PC-3 (cell line): Measurements from ENCODE around the gene KIF18A. TPM values are rescaled to one million over a fixed set of nuclear protein-coding genes. Genes with fewer than 3 reads are reported as not detected.

Experiments used
- ATAC-seq: fragments of 200-7000 bp; cut with Tn5 transposase; 2 replicates; pipeline ENCODE4 v1.9.1; 2020; ENCODE audit warnings: mild to moderate bottlenecking, moderate library complexity
- BruUV-seq: library from RNA; stranded (reverse); fragments of 400-500 nt; replicated peaks from 2 replicates; lab custom pipeline; 2021; lab: Mats Ljungman, UMichigan
- CTCF ChIA-PET: fragments of 300-600 bp; sonication (Branson Sonifier 250); formaldehyde crosslinking; loops from one replicate; lab custom pipeline; 2022; ENCODE audit warnings: antibody characterized with exemption; lab: Charles Lee
- POLR2A ChIA-PET: fragments of 300-600 bp; sonication (Branson Sonifier 250); formaldehyde crosslinking; loops from one replicate; lab custom pipeline; 2022; ENCODE audit warnings: antibody characterized with exemption; ENCODE audit not compliant: unreplicated experiment; lab: Charles Lee
- DNase-seq: peaks from one replicate; pipeline ENCODE4 v3.0.0-alpha.2; 2015
- H2AFZ ChIP-seq: fragments of 300-600 bp; sonication (generic); 2 replicates; pipeline ENCODE4 v1.6.0; 2016; ENCODE audit warnings: antibody characterized with exemption, low read length
- H3F3A ChIP-seq: fragments of 300-600 bp; sonication (generic); one replicate; pipeline ENCODE4 v1.6.0; 2017; ENCODE audit warnings: antibody characterized with exemption, low read length, control low read depth, mild to moderate bottlenecking; ENCODE audit not compliant: unreplicated experiment
- H3K27ac ChIP-seq: fragments of 300-600 bp; sonication (generic); 2 replicates; pipeline ENCODE4 v1.5.1; 2016; ENCODE audit warnings: mild to moderate bottlenecking, low read length
- H3K27me3 ChIP-seq: fragments of 300-600 bp; sonication (generic); 2 replicates; pipeline ENCODE4 v1.6.1; 2016; ENCODE audit warnings: low read length, mixed read lengths
- H3K36me3 ChIP-seq: fragments of 300-600 bp; sonication (generic); 2 replicates; pipeline ENCODE4 v1.6.1; 2016; ENCODE audit warnings: low read depth, mixed run types, low read length, mixed read lengths
- H3K4me1 ChIP-seq: fragments of 300-600 bp; sonication (generic); 2 replicates; pipeline ENCODE4 v1.5.1; 2016; ENCODE audit warnings: low read length; ENCODE audit not compliant: insufficient read depth
- H3K4me2 ChIP-seq: fragments of 300-600 bp; sonication (generic); 2 replicates; pipeline ENCODE4 v1.6.0; 2016; ENCODE audit warnings: low read length
- H3K4me3 ChIP-seq: fragments of 300-600 bp; sonication (generic); 2 replicates; pipeline ENCODE4 v1.5.1; 2016; ENCODE audit warnings: mild to moderate bottlenecking, low read length, mixed read lengths
- H3K79me2 ChIP-seq: fragments of 300-600 bp; sonication (generic); 2 replicates; pipeline ENCODE4 v1.6.1; 2017; ENCODE audit warnings: low read length, mixed read lengths
- H3K9ac ChIP-seq: fragments of 300-600 bp; sonication (generic); 2 replicates; pipeline ENCODE4 v1.6.0; 2016; ENCODE audit warnings: mild to moderate bottlenecking, low read length
- H3K9me2 ChIP-seq: fragments of 300-600 bp; sonication (generic); replicated peaks from 2 replicates; pipeline ENCODE4 v1.6.1; 2016; ENCODE audit warnings: mixed run types, low read length, mixed read lengths
- H3K9me3 ChIP-seq: fragments of 300-600 bp; sonication (generic); 2 replicates; pipeline ENCODE4 v1.6.1; 2016; ENCODE audit warnings: low read length, mixed read lengths
- H4K20me1 ChIP-seq: fragments of 300-600 bp; sonication (generic); 2 replicates; pipeline ENCODE4 v1.6.1; 2016; ENCODE audit warnings: low read length, mixed read lengths
- EZH2 ChIP-seq: fragments of 300-600 bp; sonication (generic); IDR thresholded peaks from one replicate; pipeline ENCODE4 v1.6.1; 2017; ENCODE audit warnings: antibody characterized with exemption, mild to moderate bottlenecking, low read length; ENCODE audit not compliant: unreplicated experiment
- EZH2phosphoT487 ChIP-seq: fragments of 300-600 bp; sonication (generic); IDR thresholded peaks from 2 replicates; pipeline ENCODE4 v1.6.1; 2018; ENCODE audit warnings: mild to moderate bottlenecking, antibody characterized with exemption, low read length, borderline replicate concordance
- intact Hi-C: fragments of 100-400 bp; cut with micrococcal nuclease; formaldehyde crosslinking; loops from 2 replicates; pipeline ENCODE4 v1.9.0; 2023
- total RNA-seq: library from RNA; depleted of rRNA; stranded (reverse); fragments of >200 nt; gene quantifications from 2 replicates; pipeline ENCODE4 v1.2.3, GENCODE V29; 2014
- TF ChIP-seq, protein P1 (sequence below): fragments of 300-600 bp; sonication (generic); conservative IDR thresholded peaks from 2 replicates; pipeline ENCODE4 v1.5.1; 2017; ENCODE audit warnings: antibody characterized with exemption, low read depth, mild to moderate bottlenecking, low read length

KIF18A gene
- total RNA-seq, 1 experiment from 2014 or later: 15.3 TPM

DNA sequence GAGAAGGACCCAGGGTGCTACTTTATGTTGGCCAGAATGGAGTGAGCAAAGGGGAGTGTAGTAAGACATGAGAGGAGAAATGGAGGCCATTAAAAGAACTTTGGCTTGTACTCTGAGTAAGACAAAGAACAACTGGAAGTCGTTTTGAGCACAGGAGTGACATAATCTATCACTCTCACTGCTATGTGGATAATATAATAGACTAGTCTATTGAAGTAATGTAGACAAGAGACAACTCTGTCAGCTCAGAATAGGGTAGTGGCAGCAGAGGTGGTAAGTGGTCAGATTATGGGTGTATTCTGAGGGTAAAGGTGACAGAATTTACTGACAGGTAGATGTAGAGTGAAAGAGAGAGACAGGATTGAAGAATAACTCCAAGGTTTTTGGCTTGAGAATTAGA, 8.2 kb downstream of the KIF18A start:
- no peaks in the 10 kb centered on the region for H3K9me2 ChIP-seq
- ATAC-seq: no peak
- no TSS peak for BruUV-seq
- DNase-seq: no peak
- ChIA-PET CTCF (no interaction called here), POLR2A (no interaction called here)
- no peak overlapping the region for H3K4me2 ChIP-seq
- H4K20me1 ChIP-seq: no peaks in the 10 kb centered on the region
- no peaks in the 10 kb centered on the region for H3K27me3 ChIP-seq
- H3K79me2 ChIP-seq: peaks cover 94% of the 10 kb centered on the region
- H3K36me3 ChIP-seq: peaks cover 3% of the 10 kb centered on the region; the same call in 1 of the 2 replicates
- no peak overlapping the region for H3K9ac ChIP-seq
- H2AFZ ChIP-seq: no peak overlapping the region
- no peaks in the 10 kb centered on the region for H3K9me3 ChIP-seq
- peaks cover 23% of the 10 kb centered on the region for H3K4me1 ChIP-seq
- H3K27ac ChIP-seq: no peak overlapping the region
- H3K4me3 ChIP-seq: no peak overlapping the region
- TF ChIP-seq, protein P1, sequence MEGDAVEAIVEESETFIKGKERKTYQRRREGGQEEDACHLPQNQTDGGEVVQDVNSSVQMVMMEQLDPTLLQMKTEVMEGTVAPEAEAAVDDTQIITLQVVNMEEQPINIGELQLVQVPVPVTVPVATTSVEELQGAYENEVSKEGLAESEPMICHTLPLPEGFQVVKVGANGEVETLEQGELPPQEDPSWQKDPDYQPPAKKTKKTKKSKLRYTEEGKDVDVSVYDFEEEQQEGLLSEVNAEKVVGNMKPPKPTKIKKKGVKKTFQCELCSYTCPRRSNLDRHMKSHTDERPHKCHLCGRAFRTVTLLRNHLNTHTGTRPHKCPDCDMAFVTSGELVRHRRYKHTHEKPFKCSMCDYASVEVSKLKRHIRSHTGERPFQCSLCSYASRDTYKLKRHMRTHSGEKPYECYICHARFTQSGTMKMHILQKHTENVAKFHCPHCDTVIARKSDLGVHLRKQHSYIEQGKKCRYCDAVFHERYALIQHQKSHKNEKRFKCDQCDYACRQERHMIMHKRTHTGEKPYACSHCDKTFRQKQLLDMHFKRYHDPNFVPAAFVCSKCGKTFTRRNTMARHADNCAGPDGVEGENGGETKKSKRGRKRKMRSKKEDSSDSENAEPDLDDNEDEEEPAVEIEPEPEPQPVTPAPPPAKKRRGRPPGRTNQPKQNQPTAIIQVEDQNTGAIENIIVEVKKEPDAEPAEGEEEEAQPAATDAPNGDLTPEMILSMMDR: no peak
- TF ChIP-seq EZH2: no peak
- TF ChIP-seq EZH2phosphoT487: no peak
- intact Hi-C loops: loop anchor here (5.0 kb wide), 1 partner anchor 317 kb away; no protein-coding TSS in a partner anchor
- no peaks in the 10 kb centered on the region for H3F3A ChIP-seq

DNA sequence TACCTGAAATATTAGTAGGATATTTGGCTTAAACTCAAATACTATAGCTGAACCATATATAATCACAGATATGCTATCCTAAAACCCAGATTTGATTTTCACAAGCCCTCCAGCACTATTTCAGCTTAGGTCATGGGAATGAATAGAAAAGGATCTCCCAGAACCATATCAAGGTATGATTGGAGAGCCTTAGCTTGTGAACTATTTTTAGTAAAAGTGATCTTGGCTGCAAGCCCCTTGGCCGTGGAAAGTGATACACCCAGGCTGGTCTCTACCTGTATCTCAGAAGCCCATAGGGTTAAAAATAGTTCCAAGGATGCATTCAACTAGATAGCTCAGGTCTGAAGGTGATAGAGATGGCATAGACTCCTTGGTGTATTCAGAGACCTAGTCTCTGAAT, 9.7 kb downstream of the KIF18A start:
- peaks cover 85% of the 10 kb centered on the region for H3K79me2 ChIP-seq
- TF ChIP-seq, protein P1: no peak
- TF ChIP-seq EZH2: no peak
- TF ChIP-seq EZH2phosphoT487: no peak
- ChIA-PET POLR2A (no interaction called here), CTCF (no interaction called here)
- no peaks in the 10 kb centered on the region for H3F3A ChIP-seq
- DNase-seq: no peak
- no peak overlapping the region for H3K27ac ChIP-seq
- no peak for ATAC-seq
- peaks cover 9% of the 10 kb centered on the region for H3K4me1 ChIP-seq
- intact Hi-C loops: no loop called here
- H3K9me3 ChIP-seq: no peaks in the 10 kb centered on the region
- no peaks in the 10 kb centered on the region for H3K27me3 ChIP-seq
- no peak overlapping the region for H3K4me3 ChIP-seq
- no TSS peak for BruUV-seq
- no peaks in the 10 kb centered on the region for H3K9me2 ChIP-seq
- no peak overlapping the region for H3K4me2 ChIP-seq
- H3K9ac ChIP-seq: no peak overlapping the region
- peaks cover 3% of the 10 kb centered on the region; the same call in 1 of the 2 replicates for H3K36me3 ChIP-seq
- H4K20me1 ChIP-seq: no peaks in the 10 kb centered on the region
- no peak overlapping the region for H2AFZ ChIP-seq

DNA sequence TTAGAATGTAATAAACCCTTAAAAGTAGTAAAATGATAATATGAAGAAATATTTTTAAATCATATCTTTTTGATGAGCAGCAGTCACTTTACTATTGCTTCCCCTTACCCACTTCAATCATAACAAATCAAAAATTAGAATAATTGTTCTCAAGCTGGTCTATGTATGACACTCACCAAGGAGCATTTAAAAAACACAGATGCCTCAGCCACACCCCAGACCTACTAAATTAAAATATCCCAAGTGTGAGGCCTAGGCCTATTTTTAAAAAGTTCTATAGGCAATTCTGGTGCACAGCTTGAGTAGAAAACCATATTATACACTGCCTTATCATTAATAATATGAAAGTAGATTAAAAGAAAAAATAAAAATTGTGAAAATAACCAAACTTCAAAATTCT, 15.2 kb downstream of the KIF18A start:
- H3K9me3 ChIP-seq: no peaks in the 10 kb centered on the region
- H3K4me1 ChIP-seq: peaks cover 27% of the 10 kb centered on the region
- no peak for DNase-seq
- peaks cover 6% of the 10 kb centered on the region for H3K36me3 ChIP-seq
- H3K27ac ChIP-seq: no peak overlapping the region
- no peak for ATAC-seq
- H3K4me2 ChIP-seq: no peak overlapping the region
- H4K20me1 ChIP-seq: no peaks in the 10 kb centered on the region
- H3K9me2 ChIP-seq: no peaks in the 10 kb centered on the region
- H3K9ac ChIP-seq: no peak overlapping the region
- POLR2A ChIA-PET: no interaction called here
- peaks cover 5% of the 10 kb centered on the region for H3F3A ChIP-seq
- intact Hi-C loops: no loop called here
- peaks cover 39% of the 10 kb centered on the region for H3K79me2 ChIP-seq
- no peak for TF ChIP-seq EZH2phosphoT487
- TF ChIP-seq, protein P1: no peak
- no peak for TF ChIP-seq EZH2
- CTCF ChIA-PET: no interaction called here
- H2AFZ ChIP-seq: no peak overlapping the region
- no TSS peak for BruUV-seq
- no peaks in the 10 kb centered on the region for H3K27me3 ChIP-seq
- no peak overlapping the region for H3K4me3 ChIP-seq
